Heart right ventricle (tissue), 16 donors: ENCODE measurements around the gene COQ8B. TPM values are rescaled to one million over a fixed set of nuclear protein-coding genes. Genes with fewer than 3 reads are reported as not detected.

Source experiments
- ATAC-seq, 8 donors: fragments of 200-7000 bp; cut with Tn5 transposase; one replicate each; pipeline ENCODE4 v1.9.1; 2020; ENCODE audit warnings: mild to moderate bottlenecking in 8 of 8, moderate library complexity in 8 of 8, moderate number of reproducible peaks in 1 of 8
- DNase-seq, 2 donors: peaks; one replicate each; pipeline ENCODE4 v3.0.0-alpha.2; 2020
- H3K27ac ChIP-seq, 10 donors: fragments of 200-600 bp; sonication (generic) in 2 of 10; one replicate each; pipeline versions ENCODE4 v1.5.0 to v1.8.0; 2020 to 2022; ENCODE audit warnings: mild to moderate bottlenecking in 3 of 10
- H3K27me3 ChIP-seq, 7 donors: fragments of 200-600 bp; one replicate each; pipeline ENCODE4 v1.8.0; 2021 to 2022; ENCODE audit warnings: mild to moderate bottlenecking in 2 of 7
- H3K36me3 ChIP-seq, 9 donors: fragments of 200-600 bp; sonication (generic) in 1 of 9; one replicate each; pipeline versions ENCODE4 v1.5.0 to v1.8.0; 2020 to 2022; ENCODE audit warnings: mild to moderate bottlenecking in 2 of 9
- H3K4me1 ChIP-seq, 9 donors: fragments of 200-600 bp; sonication (generic) in 1 of 9; one replicate each; pipeline versions ENCODE4 v1.5.0 to v1.8.0; 2020 to 2022; ENCODE audit warnings: mild to moderate bottlenecking in 4 of 9
- H3K4me3 ChIP-seq, 10 donors: fragments of 200-600 bp; sonication (generic) in 2 of 10; one replicate each; pipeline versions ENCODE4 v1.5.0 to v1.8.0; 2020 to 2022; ENCODE audit warnings: mild to moderate bottlenecking in 7 of 10, moderate library complexity in 2 of 10
- H3K9me3 ChIP-seq, 11 donors: fragments of 200-600 bp in 10 of 11; sonication (generic) in 2 of 11; one replicate each; pipeline versions ENCODE4 v1.5.0 to v1.8.0; 2013 to 2022; ENCODE audit warnings: mild to moderate bottlenecking in 2 of 11, control low read depth in 1 of 11, moderate library complexity in 1 of 11
- CTCF ChIP-seq, 9 donors: fragments of 200-600 bp; sonication (generic) in 2 of 9; IDR thresholded peaks; one replicate each; pipeline versions ENCODE4 v1.5.0 to v1.8.0; 2021 to 2022; ENCODE audit warnings: antibody characterized with exemption in 9 of 9, mild to moderate bottlenecking in 5 of 9, moderate library complexity in 1 of 9
- WGBS, 2 donors: extraction: QIAGEN DNeasy Blood & Tissue Kit; methylation state at CpG; one replicate each; pipeline ENCODE4 v1.1.7; 2013; ENCODE audit warnings: inconsistent platforms in 1 of 2; 5-methylcytosine and 5-hydroxymethylcytosine counted together
- intact Hi-C, 10 donors: fragments of 100-400 bp; cut with DNase I; formaldehyde crosslinking; loops; one replicate each; pipeline versions ENCODE4 v1.11.1 to v1.14.2; 2022
- polyA plus RNA-seq, 2 donors: library from polyadenylated mRNA; stranded (reverse); fragments of 200-250 nt; gene quantifications; one replicate each; pipeline ENCODE4 v1.2.3, GENCODE V29; 2013
- total RNA-seq, 10 donors: library from RNA; stranded (reverse); fragmentation: NEBNext Ultra II Directional in 3 of 10; extraction: Animal tissue kit (Norgen Biotek cat#: 25700) in 3 of 10; gene quantifications; one replicate each; pipeline versions ENCODE4 v1.2.1 to v1.2.4, GENCODE V29; 2021 to 2023
- donor health status: Arrhythmogenic right ventricular cardiomyopathy.
- donor health status: ischemic (EF 13 %, LVEDD 7.1; RV severe dilation, severe dysfunction).
- donor health status: healthy with polysubstance abuse.
- donor health status: DM: no; HTN: yes; CAD: no.
- donor health status: DM: no; HTN: no; CAD: no.
- donor health status: ischemic (EF 25% LVEDD 6.9; RV normal size, moderate dysfunction).
- donor health status: ischemic (EF 25% LVEDD 5.7; RV mildly dilated, moderate dysfunction).
- donor health status: healthy.
- donor health status: DM: yes; HTN: yes; CAD: no.
- donor health status: Ischemic cardiomyopathy.
- donor health status: ischemic (EF 35%, LVEDD 5.7; RV mildly dilated, moderate dysfunction).
- donor health status: nonischemic (EF 11% LVEDD 7.7; RV severe dilation, severe dysfunction).
- donor health status: DM: yes; HTN: yes; CAD: no.
- donor health status: PGD.
- donor health status: ischemic (EF 29% LVEDD 5.4; RV normal size, mild dysfunction).
- donor health status: nonischemic (EF 23%, LVEDD 6.1; RV moderate dilation, normal function).

Gene COQ8B
- total and polyA plus RNA-seq, 12 donors = 17.9 to 34.4 (median 27.5) TPM

GRCh38 chr19:40739030-40739839 lies 22.5 kb upstream of the COQ8B start:
- intact Hi-C loops = no loop called here
- DNase-seq (no peak), ATAC-seq (no peak)
- TF ChIP-seq CTCF (IDR thresholded peaks at IDR 0.05) = no peak
- Histone ChIP-seq H3K9me3 (no peaks in the 10 kb centered on the region), H3K4me3 (no peak overlapping the region), H3K4me1 (peaks cover 0 to 29% (median 9%) of the 10 kb centered on the region in 9 donors), H3K27me3 (no peaks in the 10 kb centered on the region), H3K36me3 (peaks cover 0 to 78% (median 28%) of the 10 kb centered on the region in 9 donors), H3K27ac (peak overlapping the region in 5 of 10 donors; percentile 15 to 80 (median 70))
- WGBS, 2 donors = 82 to 89% methylated on average over 22 of the region's 22 CpGs

GRCh38 chr19:40737102-40737644 lies 20.5 kb upstream of the COQ8B start:
- peak in 7 of 8 donors; percentile 24 to 67 (median 58) for ATAC-seq

GRCh38 chr19:40736661-40737060 lies 20.0 kb upstream of the COQ8B start:
- no peaks in the 10 kb centered on the region for H3K9me3 ChIP-seq
- ATAC-seq (no peak), DNase-seq (no peak)
- H3K4me3 ChIP-seq = no peak overlapping the region
- TF ChIP-seq CTCF (IDR thresholded peaks at IDR 0.05) = no peak
- intact Hi-C loops = no loop called here
- WGBS, 2 donors = 88 to 97% methylated on average over 9 of the region's 9 CpGs
- no peaks in the 10 kb centered on the region for H3K27me3 ChIP-seq
- peaks cover 0 to 26% (median 9%) of the 10 kb centered on the region in 9 donors for H3K4me1 ChIP-seq
- peak overlapping the region in 4 of 10 donors; percentile 25 to 61 (median 39) for H3K27ac ChIP-seq
- peaks cover 0 to 93% (median 45%) of the 10 kb centered on the region in 9 donors for H3K36me3 ChIP-seq

More at GRCh38 chr19:40737102-40737644, 20.5 kb upstream of the COQ8B start:
- H3K4me1 ChIP-seq = peaks cover 0 to 29% (median 9%) of the 10 kb centered on the region in 9 donors
- H3K27me3 ChIP-seq = no peaks in the 10 kb centered on the region
- peaks cover 0 to 90% (median 45%) of the 10 kb centered on the region in 9 donors for H3K36me3 ChIP-seq
- no peaks in the 10 kb centered on the region for H3K9me3 ChIP-seq
- WGBS, 2 donors = 68 to 75% methylated on average over 9 of the region's 9 CpGs
- intact Hi-C loops = no loop called here
- no peak overlapping the region for H3K4me3 ChIP-seq
- peak in 1 of 2 donors; percentile 35 for DNase-seq
- H3K27ac ChIP-seq = peak overlapping the region in 4 of 10 donors; percentile 25 to 61 (median 39)
- no peak for TF ChIP-seq CTCF (IDR thresholded peaks at IDR 0.05)

GRCh38 chr19:40735013-40735771 lies 18.5 kb upstream of the COQ8B start:
- no peak overlapping the region for H3K27ac ChIP-seq
- 95 to 96% methylated on average over 11 of the region's 11 CpGs for WGBS, 2 donors
- peaks cover 3 to 100% (median 57%) of the 10 kb centered on the region in 9 donors for H3K36me3 ChIP-seq
- no peak for DNase-seq
- H3K27me3 ChIP-seq = no peaks in the 10 kb centered on the region
- H3K4me3 ChIP-seq = no peak overlapping the region
- ATAC-seq = no peak
- H3K4me1 ChIP-seq = peaks cover 0 to 14% (median 3%) of the 10 kb centered on the region in 9 donors
- no peak for TF ChIP-seq CTCF (IDR thresholded peaks at IDR 0.05)
- H3K9me3 ChIP-seq = no peaks in the 10 kb centered on the region
- intact Hi-C loops = no loop called here
